ENCODE measurements around the gene POT1.

The POT1 gene

GRCh38 chr7:124934841-124935240 is 5.2 kb upstream of the POT1 start:
- no peak overlapping the region for H2AFZ ChIP-seq (ENCODE audit: low read depth, low read length)

GRCh38 chr7:124930655-124931597 is 1.3 kb upstream of the POT1 start:
- H3K9me3 ChIP-seq (ENCODE audit: insufficient read depth, low read length): no peaks in the 10 kb centered on the region
- H2AFZ ChIP-seq (ENCODE audit: low read depth, low read length): no peak overlapping the region
- H3K4me2 ChIP-seq (ENCODE audit: low read length): no peak overlapping the region
- no peaks in the 10 kb centered on the region for H3K36me3 ChIP-seq (replicated peaks; ENCODE audit: low read depth, low read length)
- H3K79me2 ChIP-seq (ENCODE audit: low read length): peaks cover 27% of the 10 kb centered on the region
- H3K9ac ChIP-seq (ENCODE audit: low read length): no peak overlapping the region
- TF ChIP-seq CTCF (IDR thresholded peaks at IDR 0.05; ENCODE audit: low read depth, low read length): no peak
- no peak for TF ChIP-seq EZH2phosphoT487 (IDR thresholded peaks at IDR 0.05; ENCODE audit: low read depth)
- no peak overlapping the region for H3K4me3 ChIP-seq (ENCODE audit: low read length)
- H3K4me1 ChIP-seq (ENCODE audit: low read length): peaks cover 9% of the 10 kb centered on the region
- H4K20me1 ChIP-seq (ENCODE audit: insufficient read depth, low read length): no peaks in the 10 kb centered on the region
- no peak overlapping the region for H3K27ac ChIP-seq (ENCODE audit: low read length)
- no peaks in the 10 kb centered on the region for H3K27me3 ChIP-seq (ENCODE audit: low read depth, low read length)

More at GRCh38 chr7:124934841-124935240, 5.2 kb upstream of the POT1 start:
- no peak overlapping the region for H3K4me3 ChIP-seq (ENCODE audit: low read length)
- H3K36me3 ChIP-seq (replicated peaks; ENCODE audit: low read depth, low read length): no peaks in the 10 kb centered on the region
- no peaks in the 10 kb centered on the region for H3K27me3 ChIP-seq (ENCODE audit: low read depth, low read length)
- no peak overlapping the region for H3K4me2 ChIP-seq (ENCODE audit: low read length)
- no peaks in the 10 kb centered on the region for H3K4me1 ChIP-seq (ENCODE audit: low read length)
- no peaks in the 10 kb centered on the region for H4K20me1 ChIP-seq (ENCODE audit: insufficient read depth, low read length)
- H3K9me3 ChIP-seq (ENCODE audit: insufficient read depth, low read length): no peaks in the 10 kb centered on the region
- no peak for TF ChIP-seq CTCF (IDR thresholded peaks at IDR 0.05; ENCODE audit: low read depth, low read length)
- TF ChIP-seq EZH2phosphoT487 (IDR thresholded peaks at IDR 0.05; ENCODE audit: low read depth): no peak
- no peak overlapping the region for H3K27ac ChIP-seq (ENCODE audit: low read length)
- H3K79me2 ChIP-seq (ENCODE audit: low read length): no peaks in the 10 kb centered on the region
- H3K9ac ChIP-seq (ENCODE audit: low read length): no peak overlapping the region

DNA sequence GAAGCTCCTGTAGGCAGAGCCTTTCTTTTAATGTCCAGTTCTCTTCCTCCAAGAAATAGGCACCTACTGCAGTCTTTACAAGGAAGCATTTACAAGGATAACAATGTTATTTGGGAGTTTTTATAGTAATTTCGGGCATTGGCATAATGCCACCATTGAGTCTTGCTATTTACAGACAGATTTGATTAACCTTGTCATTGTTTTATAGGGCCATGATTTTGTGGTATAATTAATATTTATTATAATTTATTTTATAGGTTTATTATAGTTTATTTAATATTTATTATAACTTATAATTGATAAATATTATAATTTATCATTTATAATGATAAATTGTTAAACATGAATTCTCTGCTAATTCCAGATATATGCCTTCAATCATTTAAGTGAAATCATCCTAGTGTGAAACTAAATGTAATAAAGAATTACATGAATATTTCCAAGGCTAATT is 573 bp upstream of the POT1 start:
- Histone ChIP-seq H3K9ac (ENCODE audit: low read length) (peak overlapping the region; percentile 59), H3K27me3 (ENCODE audit: low read depth, low read length) (no peaks in the 10 kb centered on the region), H3K9me3 (ENCODE audit: insufficient read depth, low read length) (no peaks in the 10 kb centered on the region), H4K20me1 (ENCODE audit: insufficient read depth, low read length) (no peaks in the 10 kb centered on the region), H2AFZ (ENCODE audit: low read depth, low read length) (peak overlapping the region; percentile 94; the same call in 1 of the 2 replicates), H3K4me3 (ENCODE audit: low read length) (peak overlapping the region; percentile 81), H3K4me1 (ENCODE audit: low read length) (peaks cover 9% of the 10 kb centered on the region), H3K36me3 (replicated peaks; ENCODE audit: low read depth, low read length) (no peaks in the 10 kb centered on the region), H3K27ac (ENCODE audit: low read length) (peak overlapping the region; percentile 68), H3K4me2 (ENCODE audit: low read length) (peak overlapping the region; percentile 77), H3K79me2 (ENCODE audit: low read length) (peaks cover 34% of the 10 kb centered on the region)
- TF ChIP-seq CTCF (IDR thresholded peaks at IDR 0.05; ENCODE audit: low read depth, low read length) (no peak), EZH2phosphoT487 (IDR thresholded peaks at IDR 0.05; ENCODE audit: low read depth) (no peak)

DNA sequence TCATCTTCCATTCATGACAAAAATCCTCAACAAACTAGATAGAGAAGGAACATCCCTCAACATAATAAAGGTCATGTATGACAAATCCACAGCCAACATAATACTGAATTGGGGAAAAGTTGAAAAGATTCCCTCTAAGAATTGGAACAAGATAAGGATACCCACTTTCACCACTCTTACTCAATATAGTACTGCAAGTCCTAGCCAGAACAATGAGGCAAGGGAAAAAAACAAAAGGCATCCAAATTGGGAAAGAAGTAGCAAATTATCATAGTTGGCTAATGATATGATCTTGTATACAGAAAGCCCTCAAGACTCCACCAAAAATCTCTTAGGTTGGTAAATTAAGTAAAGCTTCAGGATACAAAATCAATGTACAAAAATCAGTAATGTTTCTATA is 4.7 kb downstream of the POT1 start:
- no peaks in the 10 kb centered on the region for H3K27me3 ChIP-seq (ENCODE audit: low read depth, low read length)
- H3K79me2 ChIP-seq (ENCODE audit: low read length): peaks cover 84% of the 10 kb centered on the region
- H4K20me1 ChIP-seq (ENCODE audit: insufficient read depth, low read length): no peaks in the 10 kb centered on the region
- peaks cover 9% of the 10 kb centered on the region for H3K4me1 ChIP-seq (ENCODE audit: low read length)
- H3K9me3 ChIP-seq (ENCODE audit: insufficient read depth, low read length): no peaks in the 10 kb centered on the region
- H3K4me2 ChIP-seq (ENCODE audit: low read length): no peak overlapping the region
- no peak overlapping the region for H3K27ac ChIP-seq (ENCODE audit: low read length)
- H3K4me3 ChIP-seq (ENCODE audit: low read length): no peak overlapping the region
- no peak overlapping the region for H2AFZ ChIP-seq (ENCODE audit: low read depth, low read length)
- H3K36me3 ChIP-seq (replicated peaks; ENCODE audit: low read depth, low read length): peaks cover 7% of the 10 kb centered on the region
- no peak overlapping the region for H3K9ac ChIP-seq (ENCODE audit: low read length)
- no peak for TF ChIP-seq EZH2phosphoT487 (IDR thresholded peaks at IDR 0.05; ENCODE audit: low read depth)
- no peak for TF ChIP-seq CTCF (IDR thresholded peaks at IDR 0.05; ENCODE audit: low read depth, low read length)

Measured in OCI-LY3 (cell line).